Midbrain (tissue), 1 donor: ENCODE results near the gene TAS1R3.
"Not testable (repeated sequence)": the region's sequence is repeated elsewhere in the genome, so short reads cannot be mapped to it uniquely, and the experiment has no call there.

Experiments used
- DNase-seq: peaks from one replicate; lab custom pipeline; 2025; lab: John Stamatoyannopoulos, UW

Gene TAS1R3

GRCh38 chr1:1354271-1355247 lies 23.5 kb downstream of the TAS1R3 start:
- DNase-seq, result no peak

DNA sequence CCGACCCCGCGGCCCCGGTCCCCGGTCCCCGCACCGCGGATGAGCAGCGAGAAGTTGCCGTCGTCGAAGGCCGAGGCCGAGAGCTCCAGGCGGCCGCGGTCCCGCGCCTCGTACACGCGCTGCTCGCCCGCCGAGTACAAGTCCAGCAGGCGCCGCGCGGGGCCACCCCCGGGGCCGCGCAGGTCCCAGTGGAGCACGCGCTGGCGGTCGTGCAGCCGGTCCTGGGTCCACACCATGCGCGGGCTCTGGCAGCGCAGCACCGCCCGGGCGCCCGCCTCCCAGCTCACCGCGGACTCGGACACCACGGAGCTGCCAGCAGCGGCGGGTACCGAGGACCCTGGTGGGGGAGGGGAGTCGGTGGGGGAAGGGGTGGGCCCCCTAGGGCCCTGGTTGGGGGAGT lies 24.3 kb downstream of the TAS1R3 start:
- no peak for DNase-seq

- DNase-seq, result no peak
Observed at GRCh38 chr1:1356166-1356795, 25.2 kb downstream of the TAS1R3 start.

DNA sequence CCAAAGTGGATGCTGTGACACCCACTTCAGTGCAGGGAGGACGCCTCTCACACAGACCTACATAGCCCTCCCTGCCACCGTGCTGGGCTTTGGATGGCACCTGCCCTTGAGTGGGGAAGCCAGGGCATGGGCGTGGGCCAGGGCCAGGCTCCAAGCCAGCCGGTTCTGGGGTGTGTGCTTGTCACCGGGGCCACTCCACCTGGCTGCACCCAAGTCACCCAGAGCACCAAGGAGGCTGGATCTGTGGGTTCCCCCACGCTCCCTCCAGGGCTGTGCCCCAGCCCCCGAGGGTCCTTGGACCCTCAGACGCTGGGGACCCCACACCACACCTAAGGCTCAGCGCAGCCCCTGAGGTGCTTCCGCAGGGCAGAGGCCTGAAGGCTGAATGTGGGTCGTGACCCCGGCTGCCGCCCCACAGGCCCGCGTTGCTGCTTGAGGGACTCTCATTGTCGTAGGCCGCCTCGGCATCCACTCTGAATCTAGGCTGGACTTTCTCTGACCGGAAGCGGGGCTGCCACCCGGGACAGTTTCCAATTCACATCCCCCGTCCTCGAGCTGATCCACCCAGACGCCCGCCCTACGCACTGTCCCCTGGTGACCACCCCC lies 25.8 kb downstream of the TAS1R3 start:
- DNase-seq, result no peak

DNA sequence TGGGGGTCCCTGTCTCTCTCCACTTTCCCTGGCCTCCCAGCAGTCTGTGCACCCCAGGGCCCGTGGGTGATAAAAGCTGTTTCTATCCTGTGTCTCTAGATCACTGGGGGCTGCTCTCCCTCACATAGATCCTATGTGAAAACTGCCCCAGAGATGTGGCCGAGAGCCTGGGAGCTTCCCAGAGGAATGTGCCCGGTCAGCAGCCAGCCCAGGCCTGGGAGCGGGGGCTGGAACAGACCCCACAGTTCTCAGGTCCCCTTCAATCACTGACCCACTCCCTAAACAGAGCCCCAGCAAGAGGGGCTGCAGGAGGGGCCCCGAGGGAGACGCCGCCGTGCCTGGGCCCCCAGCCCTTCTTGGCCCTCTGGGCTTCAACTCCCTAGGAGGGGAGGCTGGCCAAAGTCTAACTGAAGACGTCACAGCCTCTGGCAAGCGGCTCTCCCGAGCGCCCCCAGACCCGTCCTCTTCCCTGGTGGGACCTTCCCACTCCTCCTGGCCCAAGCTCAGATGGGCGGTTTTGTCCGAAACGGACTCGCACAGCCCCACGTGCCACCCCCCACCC lies 26.9 kb downstream of the TAS1R3 start:
- DNase-seq, result no peak

DNA sequence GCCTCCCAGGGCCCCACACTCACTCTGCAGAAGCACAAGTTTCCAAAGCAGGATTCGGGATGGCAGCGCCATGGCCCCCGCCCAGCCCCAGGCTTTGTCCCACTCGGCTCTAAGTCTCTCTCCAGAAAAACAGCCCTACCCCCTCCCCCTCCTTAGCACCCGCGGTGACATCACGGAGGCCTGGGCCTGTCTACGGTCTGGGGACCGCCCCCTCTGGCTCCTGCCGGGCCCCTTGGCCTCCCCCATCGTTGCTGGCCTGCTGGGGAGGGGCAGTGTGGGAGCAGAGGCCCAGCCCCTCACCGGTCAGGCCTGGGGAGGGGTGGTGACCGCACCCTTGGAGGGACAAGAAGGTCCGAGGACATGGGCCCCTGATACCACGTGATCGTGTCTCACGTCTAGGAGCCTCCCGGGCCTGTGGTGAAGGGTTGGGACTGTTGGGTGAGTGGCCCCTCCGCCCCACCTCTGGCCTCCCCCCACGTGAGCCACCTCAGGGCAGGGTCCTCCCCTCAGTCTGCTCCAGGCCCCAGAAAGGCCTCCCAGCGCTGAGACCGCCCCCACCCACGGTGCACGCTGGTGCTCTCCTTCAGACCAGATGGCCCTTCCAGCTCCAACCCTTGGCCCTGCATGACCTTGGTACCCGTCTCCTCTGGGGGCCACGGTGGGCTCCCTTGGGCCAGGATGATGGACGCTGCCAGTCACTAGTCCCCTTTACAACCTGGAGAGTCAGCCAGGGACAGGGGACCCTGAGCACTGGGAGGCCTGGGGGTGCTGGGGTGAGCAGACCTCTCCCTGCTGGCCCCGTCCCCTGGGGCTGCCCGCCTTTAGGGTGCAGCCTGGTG lies 27.6 kb downstream of the TAS1R3 start, which contains the start of gene MXRA8:
TSS of gene MXRA8 (minus strand) at position 123 of the 839 bp plus-strand sequence. CDS start at position 72, 51 bp downstream.
- DNase-seq, result no peak

- no peak for DNase-seq
Observed at GRCh38 chr1:1359308-1359663, 28.2 kb downstream of the TAS1R3 start.

DNA sequence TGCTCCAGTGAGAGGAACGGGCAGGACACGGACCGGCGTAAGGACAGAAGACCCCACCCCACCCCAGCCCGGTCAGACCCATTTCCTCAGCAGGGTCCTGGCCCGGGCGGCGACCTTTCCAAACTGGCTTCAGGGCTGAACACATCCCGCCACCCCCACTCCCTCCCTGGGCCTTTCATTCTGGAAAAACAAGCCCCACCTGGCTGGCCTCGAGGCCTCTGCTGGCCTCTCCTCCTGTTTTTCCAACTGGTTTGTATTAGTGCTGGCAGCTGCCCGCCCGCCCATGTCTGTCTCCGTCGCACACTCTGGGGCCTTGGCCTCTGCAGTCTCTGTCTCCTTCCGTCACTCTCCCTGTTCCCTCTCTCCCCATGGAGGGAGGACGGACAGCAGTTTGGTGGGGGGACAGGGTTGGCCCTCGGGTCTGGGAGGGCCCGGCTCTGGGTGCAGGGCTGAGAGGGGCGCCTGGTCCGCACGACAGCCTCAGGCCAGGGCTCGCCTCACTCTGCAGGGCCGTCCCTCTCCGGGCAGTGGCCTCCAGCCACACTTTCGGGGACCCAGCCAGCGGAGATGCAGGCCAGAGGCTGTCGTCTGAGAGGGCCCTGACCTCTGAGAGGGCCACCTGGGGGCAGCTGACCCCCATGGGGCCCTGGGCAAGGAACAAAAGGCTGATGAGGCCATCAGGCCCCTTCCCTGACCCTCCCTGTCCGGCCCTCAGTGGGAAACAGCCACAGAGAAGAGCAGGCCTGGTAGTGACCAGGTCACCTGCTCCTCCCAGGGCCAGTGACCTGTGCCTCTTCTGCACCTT lies 28.8 kb downstream of the TAS1R3 start:
- DNase-seq, result no peak

DNA sequence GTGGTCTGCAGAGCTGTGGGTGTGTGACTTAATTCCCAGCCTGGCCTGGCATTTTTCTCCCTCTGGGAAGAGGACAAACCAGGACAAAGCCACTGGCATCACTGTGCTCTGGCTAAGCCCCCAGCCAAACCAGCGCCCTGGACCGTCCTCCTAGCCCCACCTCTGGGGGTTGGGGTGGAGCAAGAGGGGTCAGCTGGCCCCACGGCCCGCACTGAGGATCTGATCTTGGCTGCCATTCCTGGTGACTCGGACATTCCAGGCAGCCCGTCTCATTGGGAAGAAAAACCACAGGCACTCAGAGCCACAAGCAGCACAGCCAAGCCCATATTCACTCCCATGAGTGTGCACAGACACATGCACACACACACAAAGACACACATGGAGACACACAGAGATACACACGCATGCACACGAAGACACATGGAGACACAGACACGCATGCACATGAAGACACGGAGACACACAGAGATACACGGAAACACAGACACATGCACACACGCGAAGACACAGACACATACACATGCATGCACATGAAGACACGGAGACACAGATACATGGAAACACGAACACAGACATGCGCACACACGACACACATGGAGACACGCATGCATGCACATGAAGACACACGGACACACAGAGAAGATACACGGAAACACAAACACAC lies 29.6 kb downstream of the TAS1R3 start:
- no peak for DNase-seq

- no peak for DNase-seq
Observed at GRCh38 chr1:1361233-1361981, 30.3 kb downstream of the TAS1R3 start.

DNA sequence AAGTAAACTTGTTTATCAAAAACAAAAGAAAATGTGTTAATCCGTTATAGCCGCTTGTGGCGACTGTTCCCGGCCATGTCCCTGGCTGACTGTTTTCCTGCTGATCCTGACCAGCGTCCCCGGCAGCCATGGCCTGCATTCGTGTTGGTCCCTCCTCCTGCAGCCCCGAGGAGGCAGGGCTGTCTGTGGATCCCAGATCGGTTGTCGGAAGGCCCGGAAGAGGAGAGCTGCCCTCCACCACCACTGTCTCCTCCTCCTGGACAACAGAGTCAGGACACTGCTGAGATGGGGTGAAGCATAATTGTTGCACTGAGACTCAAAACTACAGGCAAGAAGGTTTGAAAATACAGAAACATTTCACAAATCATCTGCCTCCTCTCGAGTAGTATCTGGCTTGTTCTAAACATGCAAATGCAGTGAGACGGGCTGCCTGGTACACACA lies 30.9 kb downstream of the TAS1R3 start:
- DNase-seq, result no peak

- no peak for DNase-seq
Observed at GRCh38 chr1:1364266-1364665, 33.2 kb downstream of the TAS1R3 start.

DNA sequence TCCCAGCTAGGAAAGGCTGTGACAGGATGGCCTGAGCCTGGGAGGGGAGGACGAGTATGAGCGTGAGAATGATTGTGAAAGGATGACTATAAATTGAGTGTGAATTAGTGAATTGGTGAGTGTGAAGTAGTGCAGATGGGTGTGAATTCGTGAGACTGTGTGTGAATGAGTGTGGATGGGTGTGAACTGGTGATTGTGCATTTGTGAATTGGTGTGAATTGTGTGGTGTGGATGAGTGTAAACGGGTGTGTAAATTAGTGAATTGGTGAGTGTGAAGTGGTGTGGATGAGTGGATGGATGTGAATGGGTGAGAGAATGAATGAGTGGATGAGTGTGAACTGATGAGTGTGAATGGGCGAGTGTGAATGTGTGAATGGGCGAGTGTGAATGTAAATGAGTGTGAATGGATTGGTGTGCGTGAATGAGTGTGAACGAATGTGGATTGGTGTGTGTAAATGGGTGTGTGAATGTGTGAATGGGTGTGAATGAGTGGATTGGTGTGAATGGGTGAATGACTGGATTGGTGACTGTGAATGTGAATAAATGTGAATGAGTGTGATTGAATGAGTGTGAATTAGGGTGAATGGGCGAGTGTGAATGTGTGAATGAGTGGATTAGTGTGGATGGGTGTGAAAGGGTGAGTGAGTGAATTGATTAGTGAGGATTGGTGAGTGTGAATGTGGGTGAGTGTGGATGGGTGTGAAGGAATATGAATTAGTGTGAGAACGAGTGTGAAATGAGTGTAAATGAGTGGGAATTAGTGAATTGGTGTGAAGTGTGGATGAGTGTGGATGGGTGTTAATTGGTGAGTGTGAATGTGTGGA lies 35.0 kb downstream of the TAS1R3 start:
- DNase-seq, result no peak

- no peak for DNase-seq
Observed at GRCh38 chr1:1366699-1367066, 35.6 kb downstream of the TAS1R3 start.

DNA sequence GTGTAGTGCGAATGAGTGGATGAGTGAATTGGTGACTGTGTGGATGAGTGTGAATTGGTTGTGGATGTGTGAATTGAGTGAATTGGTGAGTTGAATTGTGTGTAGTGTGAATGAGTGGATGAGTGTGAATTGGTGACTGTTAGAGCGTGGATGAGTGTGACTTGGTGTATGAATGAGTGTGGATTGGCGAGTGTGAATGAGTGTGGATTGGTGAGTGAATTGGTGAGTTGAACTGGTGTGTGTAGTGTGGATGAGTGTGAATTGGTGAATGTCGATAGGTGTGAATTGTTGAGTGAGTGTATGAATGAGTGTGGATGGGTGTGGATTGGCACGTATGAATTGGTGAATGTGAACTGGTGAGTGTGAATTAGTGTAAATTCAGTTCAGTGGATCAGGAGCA lies 36.2 kb downstream of the TAS1R3 start:
- no peak for DNase-seq

GRCh38 chr1:1370094-1370493 lies 39.0 kb downstream of the TAS1R3 start:
- not testable (repeated sequence) for DNase-seq

- DNase-seq, result no peak
Observed at GRCh38 chr1:1370771-1371300, 39.8 kb downstream of the TAS1R3 start.

- no peak for DNase-seq
Observed at GRCh38 chr1:1371364-1371745, 40.3 kb downstream of the TAS1R3 start.
